HEK293T (cell line): ENCODE results near the gene MSX2.

Experiments used
- ARNT ChIP-seq: fragments of 450-650 bp; IDR thresholded peaks from 2 replicates; pipeline ENCODE4 v1.6.1; 2017; ENCODE audit warnings: mild to moderate bottlenecking
- CTBP1 ChIP-seq: fragments of 450-650 bp; IDR thresholded peaks from 2 replicates; pipeline ENCODE4 v1.6.1; 2016; ENCODE audit warnings: borderline replicate concordance
- FOXA1 ChIP-seq: fragments of 450-650 bp; IDR thresholded peaks from 2 replicates; pipeline ENCODE4 v1.6.1; 2016; ENCODE audit warnings: mild to moderate bottlenecking
- FOXK2 ChIP-seq: fragments of 450-650 bp; IDR thresholded peaks from 2 replicates; pipeline ENCODE4 v1.6.1; 2016; ENCODE audit warnings: mild to moderate bottlenecking
- FOXM1 ChIP-seq: fragments of 450-650 bp; IDR thresholded peaks from 2 replicates; pipeline ENCODE4 v1.6.1; 2017; ENCODE audit warnings: mild to moderate bottlenecking, borderline replicate concordance
- HDGF ChIP-seq: fragments of 450-650 bp; IDR thresholded peaks from 2 replicates; pipeline ENCODE4 v1.6.1; 2017; ENCODE audit warnings: antibody characterized with exemption, borderline replicate concordance
- L3MBTL2 ChIP-seq: fragments of 450-650 bp; conservative IDR thresholded peaks from 2 replicates; pipeline ENCODE4 v1.6.1; 2016; ENCODE audit warnings: mild to moderate bottlenecking
- NFRKB ChIP-seq: fragments of 450-650 bp; IDR thresholded peaks from 2 replicates; pipeline ENCODE4 v1.6.1; 2016; ENCODE audit warnings: mild to moderate bottlenecking, moderate library complexity
- TARDBP ChIP-seq: fragments of 450-650 bp; IDR thresholded peaks from 2 replicates; pipeline ENCODE4 v1.6.1; 2016
- ZNF384 ChIP-seq: fragments of 450-650 bp; IDR thresholded peaks from 2 replicates; pipeline ENCODE4 v1.6.1; 2016
- TF ChIP-seq, protein P1 (sequence below): fragments of 450-650 bp; IDR thresholded peaks from 2 replicates; pipeline ENCODE4 v1.6.1; 2016

DNA sequence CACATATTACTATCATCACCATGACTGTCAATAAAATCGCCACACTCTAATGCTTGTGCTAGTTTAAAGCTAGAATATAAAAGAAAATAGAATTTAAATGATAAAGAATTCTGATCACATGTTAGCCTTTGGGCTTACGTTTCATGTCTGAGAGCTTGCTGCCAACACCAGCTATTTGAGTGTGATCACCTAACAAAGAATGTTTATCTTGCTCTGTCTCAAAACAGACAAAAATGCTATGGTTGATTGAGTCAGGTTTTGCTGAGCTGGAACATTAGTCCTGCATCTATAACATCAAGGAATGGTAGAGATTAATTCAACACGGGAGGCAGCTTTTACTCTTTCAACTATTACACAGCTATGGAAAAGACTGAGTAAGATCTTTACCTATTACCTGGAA lies 50.7 kb downstream of the MSX2 start:
- TF ChIP-seq ARNT (no peak), HDGF (no peak), NFRKB (no peak), FOXK2 (no peak), ZNF384 (no peak), FOXM1 (no peak), CTBP1 (no peak), L3MBTL2 (no peak), FOXA1 (no peak), TARDBP (no peak)
- TF ChIP-seq, protein P1, sequence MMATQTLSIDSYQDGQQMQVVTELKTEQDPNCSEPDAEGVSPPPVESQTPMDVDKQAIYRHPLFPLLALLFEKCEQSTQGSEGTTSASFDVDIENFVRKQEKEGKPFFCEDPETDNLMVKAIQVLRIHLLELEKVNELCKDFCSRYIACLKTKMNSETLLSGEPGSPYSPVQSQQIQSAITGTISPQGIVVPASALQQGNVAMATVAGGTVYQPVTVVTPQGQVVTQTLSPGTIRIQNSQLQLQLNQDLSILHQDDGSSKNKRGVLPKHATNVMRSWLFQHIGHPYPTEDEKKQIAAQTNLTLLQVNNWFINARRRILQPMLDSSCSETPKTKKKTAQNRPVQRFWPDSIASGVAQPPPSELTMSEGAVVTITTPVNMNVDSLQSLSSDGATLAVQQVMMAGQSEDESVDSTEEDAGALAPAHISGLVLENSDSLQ = no peak
